HCT116 (cell line): Measurements from ENCODE around the gene UNC80.

Experiments
- CEBPB ChIP-seq: IDR thresholded peaks from 2 replicates; pipeline ENCODE4 v1.6.1; 2012; ENCODE audit warnings: low read depth
- EZH2 ChIP-seq: fragments of 200-600 bp; sonication (generic); IDR thresholded peaks from 2 replicates; pipeline ENCODE4 v1.6.1; 2017; ENCODE audit warnings: antibody characterized with exemption, mixed run types
- EZH2phosphoT487 ChIP-seq: fragments of 200-600 bp; IDR thresholded peaks from 2 replicates; pipeline ENCODE4 v1.6.1; 2018; ENCODE audit warnings: antibody characterized with exemption, borderline replicate concordance
- POLR2A ChIP-seq: IDR thresholded peaks from 2 replicates; pipeline ENCODE4 v1.7.0; 2011; ENCODE audit warnings: borderline replicate concordance; ENCODE audit not compliant: insufficient read depth, insufficient read length; ENCODE audit errors: extremely low read depth
- POLR2AphosphoS5 ChIP-seq: IDR thresholded peaks from 2 replicates; pipeline ENCODE4 v1.6.1; 2011; ENCODE audit warnings: mild to moderate bottlenecking, low read depth, low read length, moderate library complexity
- SP1 ChIP-seq: IDR thresholded peaks from 2 replicates; pipeline ENCODE4 v1.6.1; 2012; ENCODE audit warnings: low read depth
- TCF7L2 ChIP-seq: IDR thresholded peaks from 2 replicates; pipeline ENCODE4 v1.7.0; 2011; ENCODE audit warnings: borderline replicate concordance, inconsistent platforms; ENCODE audit not compliant: insufficient read depth, insufficient read length; ENCODE audit errors: extremely low read depth
- YY1 ChIP-seq: IDR thresholded peaks from 2 replicates; pipeline ENCODE4 v1.6.1; 2011; ENCODE audit warnings: low read length, low read depth, moderate library complexity, mild to moderate bottlenecking; ENCODE audit not compliant: insufficient replicate concordance; ENCODE audit errors: extremely low read depth
- ZNF274 ChIP-seq: fragments of 200-500 bp; sonication (Bioruptor generic); IDR thresholded peaks from 2 replicates; pipeline ENCODE4 v1.6.1; 2014; ENCODE audit warnings: mild to moderate bottlenecking, low read depth, low read length, inconsistent platforms
- TF ChIP-seq, protein P1 (sequence below), 3 experiments: fragments of 200-600 bp in 1 of 3; sonication (generic) in 1 of 3; IDR thresholded peaks in 2 of 3; conservative IDR thresholded peaks in 1 of 3; 2 replicates each; pipeline ENCODE4 v1.5.1; 2012 to 2017; ENCODE audit warnings: low read depth in 2 of 3, low read length in 2 of 3, antibody characterized with exemption in 1 of 3, borderline replicate concordance in 1 of 3, control low read depth in 1 of 3, mild to moderate bottlenecking in 1 of 3, mixed read lengths in 1 of 3, mixed run types in 1 of 3, moderate library complexity in 1 of 3; ENCODE audit not compliant: insufficient read depth in 1 of 3
- TF ChIP-seq, protein P2 (sequence below): IDR thresholded peaks from 2 replicates; pipeline ENCODE4 v1.6.1; 2012; ENCODE audit warnings: low read depth
- TF ChIP-seq, protein P3 (sequence below): IDR thresholded peaks from 2 replicates; pipeline ENCODE4 v1.6.1; 2012

DNA sequence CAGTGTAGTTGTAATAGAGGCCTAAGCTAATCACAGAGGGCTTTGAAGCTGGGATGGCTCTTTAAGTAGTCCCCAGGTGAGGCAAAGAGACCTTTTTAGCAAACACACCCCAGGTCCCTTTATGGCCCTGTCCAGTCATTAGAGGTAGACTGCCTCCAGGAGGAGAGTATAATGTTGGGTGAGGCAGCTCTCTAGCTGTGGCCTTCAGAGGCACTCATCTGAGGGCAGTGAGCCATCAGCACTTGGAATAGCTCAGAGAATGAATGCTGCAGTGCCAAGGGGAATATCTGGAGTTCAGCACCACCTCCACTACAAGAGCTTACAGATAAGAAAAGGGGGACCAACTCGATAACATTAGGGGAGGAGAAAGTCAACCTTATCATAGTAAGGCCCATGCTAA is 52.8 kb downstream of the UNC80 start:
- TF ChIP-seq SP1: no peak
- no peak for TF ChIP-seq TCF7L2
- TF ChIP-seq POLR2A: no peak
- no peak for TF ChIP-seq ZNF274
- TF ChIP-seq EZH2: no peak
- TF ChIP-seq, protein P1, sequence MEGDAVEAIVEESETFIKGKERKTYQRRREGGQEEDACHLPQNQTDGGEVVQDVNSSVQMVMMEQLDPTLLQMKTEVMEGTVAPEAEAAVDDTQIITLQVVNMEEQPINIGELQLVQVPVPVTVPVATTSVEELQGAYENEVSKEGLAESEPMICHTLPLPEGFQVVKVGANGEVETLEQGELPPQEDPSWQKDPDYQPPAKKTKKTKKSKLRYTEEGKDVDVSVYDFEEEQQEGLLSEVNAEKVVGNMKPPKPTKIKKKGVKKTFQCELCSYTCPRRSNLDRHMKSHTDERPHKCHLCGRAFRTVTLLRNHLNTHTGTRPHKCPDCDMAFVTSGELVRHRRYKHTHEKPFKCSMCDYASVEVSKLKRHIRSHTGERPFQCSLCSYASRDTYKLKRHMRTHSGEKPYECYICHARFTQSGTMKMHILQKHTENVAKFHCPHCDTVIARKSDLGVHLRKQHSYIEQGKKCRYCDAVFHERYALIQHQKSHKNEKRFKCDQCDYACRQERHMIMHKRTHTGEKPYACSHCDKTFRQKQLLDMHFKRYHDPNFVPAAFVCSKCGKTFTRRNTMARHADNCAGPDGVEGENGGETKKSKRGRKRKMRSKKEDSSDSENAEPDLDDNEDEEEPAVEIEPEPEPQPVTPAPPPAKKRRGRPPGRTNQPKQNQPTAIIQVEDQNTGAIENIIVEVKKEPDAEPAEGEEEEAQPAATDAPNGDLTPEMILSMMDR (IDR thresholded peaks at IDR 0.05 in 2 of 3, conservative IDR thresholded peaks at IDR 0.05 in 1 of 3; ENCODE audit: borderline replicate concordance in 1 of 3, insufficient read depth in 1 of 3, low read depth in 2 of 3, low read length in 2 of 3): no peak
- no peak for TF ChIP-seq YY1
- TF ChIP-seq EZH2phosphoT487: no peak
- TF ChIP-seq CEBPB: no peak
- TF ChIP-seq, protein P2, sequence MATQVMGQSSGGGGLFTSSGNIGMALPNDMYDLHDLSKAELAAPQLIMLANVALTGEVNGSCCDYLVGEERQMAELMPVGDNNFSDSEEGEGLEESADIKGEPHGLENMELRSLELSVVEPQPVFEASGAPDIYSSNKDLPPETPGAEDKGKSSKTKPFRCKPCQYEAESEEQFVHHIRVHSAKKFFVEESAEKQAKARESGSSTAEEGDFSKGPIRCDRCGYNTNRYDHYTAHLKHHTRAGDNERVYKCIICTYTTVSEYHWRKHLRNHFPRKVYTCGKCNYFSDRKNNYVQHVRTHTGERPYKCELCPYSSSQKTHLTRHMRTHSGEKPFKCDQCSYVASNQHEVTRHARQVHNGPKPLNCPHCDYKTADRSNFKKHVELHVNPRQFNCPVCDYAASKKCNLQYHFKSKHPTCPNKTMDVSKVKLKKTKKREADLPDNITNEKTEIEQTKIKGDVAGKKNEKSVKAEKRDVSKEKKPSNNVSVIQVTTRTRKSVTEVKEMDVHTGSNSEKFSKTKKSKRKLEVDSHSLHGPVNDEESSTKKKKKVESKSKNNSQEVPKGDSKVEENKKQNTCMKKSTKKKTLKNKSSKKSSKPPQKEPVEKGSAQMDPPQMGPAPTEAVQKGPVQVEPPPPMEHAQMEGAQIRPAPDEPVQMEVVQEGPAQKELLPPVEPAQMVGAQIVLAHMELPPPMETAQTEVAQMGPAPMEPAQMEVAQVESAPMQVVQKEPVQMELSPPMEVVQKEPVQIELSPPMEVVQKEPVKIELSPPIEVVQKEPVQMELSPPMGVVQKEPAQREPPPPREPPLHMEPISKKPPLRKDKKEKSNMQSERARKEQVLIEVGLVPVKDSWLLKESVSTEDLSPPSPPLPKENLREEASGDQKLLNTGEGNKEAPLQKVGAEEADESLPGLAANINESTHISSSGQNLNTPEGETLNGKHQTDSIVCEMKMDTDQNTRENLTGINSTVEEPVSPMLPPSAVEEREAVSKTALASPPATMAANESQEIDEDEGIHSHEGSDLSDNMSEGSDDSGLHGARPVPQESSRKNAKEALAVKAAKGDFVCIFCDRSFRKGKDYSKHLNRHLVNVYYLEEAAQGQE: no peak
- TF ChIP-seq POLR2AphosphoS5: no peak
- TF ChIP-seq, protein P3, sequence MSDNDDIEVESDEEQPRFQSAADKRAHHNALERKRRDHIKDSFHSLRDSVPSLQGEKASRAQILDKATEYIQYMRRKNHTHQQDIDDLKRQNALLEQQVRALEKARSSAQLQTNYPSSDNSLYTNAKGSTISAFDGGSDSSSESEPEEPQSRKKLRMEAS: no peak
